ENCODE data around the gene TTC7B.

GRCh38 chr14:90777358-90777757 lies 38.9 kb downstream of the TTC7B start:
- no peak for TF ChIP-seq POLR2A (IDR thresholded peaks at IDR 0.05; ENCODE audit: borderline replicate concordance, extremely low read depth, insufficient read depth, insufficient read length)
- no peak for TF ChIP-seq CEBPB (IDR thresholded peaks at IDR 0.05; ENCODE audit: low read depth)
- TF ChIP-seq, protein P1, sequence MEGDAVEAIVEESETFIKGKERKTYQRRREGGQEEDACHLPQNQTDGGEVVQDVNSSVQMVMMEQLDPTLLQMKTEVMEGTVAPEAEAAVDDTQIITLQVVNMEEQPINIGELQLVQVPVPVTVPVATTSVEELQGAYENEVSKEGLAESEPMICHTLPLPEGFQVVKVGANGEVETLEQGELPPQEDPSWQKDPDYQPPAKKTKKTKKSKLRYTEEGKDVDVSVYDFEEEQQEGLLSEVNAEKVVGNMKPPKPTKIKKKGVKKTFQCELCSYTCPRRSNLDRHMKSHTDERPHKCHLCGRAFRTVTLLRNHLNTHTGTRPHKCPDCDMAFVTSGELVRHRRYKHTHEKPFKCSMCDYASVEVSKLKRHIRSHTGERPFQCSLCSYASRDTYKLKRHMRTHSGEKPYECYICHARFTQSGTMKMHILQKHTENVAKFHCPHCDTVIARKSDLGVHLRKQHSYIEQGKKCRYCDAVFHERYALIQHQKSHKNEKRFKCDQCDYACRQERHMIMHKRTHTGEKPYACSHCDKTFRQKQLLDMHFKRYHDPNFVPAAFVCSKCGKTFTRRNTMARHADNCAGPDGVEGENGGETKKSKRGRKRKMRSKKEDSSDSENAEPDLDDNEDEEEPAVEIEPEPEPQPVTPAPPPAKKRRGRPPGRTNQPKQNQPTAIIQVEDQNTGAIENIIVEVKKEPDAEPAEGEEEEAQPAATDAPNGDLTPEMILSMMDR (IDR thresholded peaks at IDR 0.05 in 2 of 3, conservative IDR thresholded peaks at IDR 0.05 in 1 of 3; ENCODE audit: borderline replicate concordance in 1 of 3, insufficient read depth in 1 of 3, low read depth in 2 of 3, low read length in 2 of 3): no peak
- no peak for TF ChIP-seq ZFX (IDR thresholded peaks at IDR 0.05)
- no peak for TF ChIP-seq REST (IDR thresholded peaks at IDR 0.05; ENCODE audit: low read depth)
- no peak for TF ChIP-seq POLR2AphosphoS5 (IDR thresholded peaks at IDR 0.05; ENCODE audit: low read depth, low read length)
- TF ChIP-seq SRF (IDR thresholded peaks at IDR 0.05; ENCODE audit: low read depth): no peak
- TF ChIP-seq FOSL1 (IDR thresholded peaks at IDR 0.05; ENCODE audit: low read depth): no peak
- TF ChIP-seq EZH2 (IDR thresholded peaks at IDR 0.05): no peak
- TF ChIP-seq MAX (IDR thresholded peaks at IDR 0.05): no peak
- no peak for TF ChIP-seq EZH2phosphoT487 (IDR thresholded peaks at IDR 0.05; ENCODE audit: borderline replicate concordance)
- no peak for TF ChIP-seq TCF7L2 (IDR thresholded peaks at IDR 0.05; ENCODE audit: borderline replicate concordance, extremely low read depth, insufficient read depth, insufficient read length)
